K562 (cell line): ENCODE measurements around the gene TGFBR1. TPM values are rescaled to one million over a fixed set of nuclear protein-coding genes. Genes with fewer than 3 reads are reported as not detected.
A peak's percentile ranks its signal among the peaks of the same experiment; 100 is the strongest.

Experiments
- ARID3B ChIP-seq: fragments of 250-450 bp; sonication (Bioruptor Pico); IDR thresholded peaks from 2 replicates; pipeline ENCODE4 v1.4.0; 2020; ENCODE audit warnings: borderline replicate concordance
- HMG20A ChIP-seq: fragments of 450-650 bp; formaldehyde crosslinking; conservative IDR thresholded peaks from 2 replicates; pipeline ENCODE4 v1.4.0; 2020; ENCODE audit warnings: mild to moderate bottlenecking, mixed read lengths
- HMGN3 ChIP-seq: IDR thresholded peaks from 2 replicates; pipeline ENCODE4 v1.6.1; 2011; ENCODE audit warnings: borderline replicate concordance, low read depth, mild to moderate bottlenecking, mixed read lengths, low read length; ENCODE audit not compliant: insufficient read length; ENCODE audit errors: extremely low read depth
- HNRNPUL1 ChIP-seq: fragments of 200-400 bp; formaldehyde crosslinking; IDR thresholded peaks from 2 replicates; pipeline ENCODE4 v1.6.1; 2017; ENCODE audit warnings: low read length
- ID3 ChIP-seq, 2 experiments: fragments of 250-450 bp in 1 of 2; fragments of 450-650 bp in 1 of 2; sonication (Bioruptor Pico) in 1 of 2; IDR thresholded peaks; 2 replicates each; pipeline versions ENCODE4 v1.6.1 to v1.8.0; 2016 to 2021; ENCODE audit warnings: mild to moderate bottlenecking in 2 of 2, moderate library complexity in 2 of 2, missing compliant biosample characterization in 1 of 2, missing genetic modification characterization in 1 of 2
- KAT7 ChIP-seq: sonication (generic); formaldehyde crosslinking; IDR thresholded peaks from 2 replicates; pipeline ENCODE4 v1.8.0; 2022; ENCODE audit warnings: missing genetic modification reagents, mild to moderate bottlenecking, borderline replicate concordance
- MED1 ChIP-seq: sonication (generic); formaldehyde crosslinking; IDR thresholded peaks from 2 replicates; pipeline ENCODE4 v1.8.1; 2023; ENCODE audit warnings: missing genetic modification reagents, borderline replicate concordance
- MTA3 ChIP-seq: fragments of 450-650 bp; formaldehyde crosslinking; IDR thresholded peaks from 2 replicates; pipeline ENCODE4 v1.6.1; 2017; ENCODE audit warnings: mild to moderate bottlenecking, borderline replicate concordance
- NCOA4 ChIP-seq: fragments of 450-650 bp; IDR thresholded peaks from 2 replicates; pipeline ENCODE4 v1.6.1; 2018; ENCODE audit warnings: mild to moderate bottlenecking; ENCODE audit not compliant: partially characterized antibody
- RBM22 ChIP-seq: fragments of 200-400 bp; formaldehyde crosslinking; IDR thresholded peaks from 2 replicates; pipeline ENCODE4 v1.6.1; 2018; ENCODE audit warnings: low read length, low read depth; ENCODE audit not compliant: poor library complexity, severe bottlenecking
- RNF2 ChIP-seq: sonication (generic); IDR thresholded peaks from 2 replicates; pipeline ENCODE4 v1.6.1; 2016
- SP1 ChIP-seq: sonication (generic); formaldehyde crosslinking; IDR thresholded peaks from 2 replicates; pipeline ENCODE4 v1.8.1; 2022; ENCODE audit warnings: mild to moderate bottlenecking, missing genetic modification reagents
- TFAP4 ChIP-seq: sonication (generic); formaldehyde crosslinking; IDR thresholded peaks from 2 replicates; pipeline ENCODE4 v1.8.0; 2022; ENCODE audit warnings: missing genetic modification reagents, mild to moderate bottlenecking, moderate library complexity, borderline replicate concordance
- WHSC1 ChIP-seq: IDR thresholded peaks from one replicate; pipeline ENCODE4 v1.6.1; 2012; ENCODE audit warnings: low read length, control low read depth, inconsistent platforms
- ZKSCAN3 ChIP-seq: fragments of 250-450 bp; sonication (Bioruptor Pico); IDR thresholded peaks from 2 replicates; pipeline ENCODE4 v1.4.0; 2020
- ZNF3 ChIP-seq: fragments of 250-450 bp; sonication (Bioruptor Pico); IDR thresholded peaks from 2 replicates; pipeline ENCODE4 v1.5.0; 2021; ENCODE audit warnings: mild to moderate bottlenecking, moderate library complexity
- ZNF551 ChIP-seq: fragments of 250-450 bp; sonication (Bioruptor Pico); IDR thresholded peaks from 2 replicates; pipeline ENCODE4 v1.5.0; 2021; ENCODE audit warnings: mild to moderate bottlenecking, moderate library complexity
- ZNF561 ChIP-seq: fragments of 450-650 bp; formaldehyde crosslinking; conservative IDR thresholded peaks from 2 replicates; pipeline ENCODE4 v1.4.0; 2020; ENCODE audit warnings: mild to moderate bottlenecking, moderate library complexity
- ZNF609 ChIP-seq: sonication (generic); formaldehyde crosslinking; IDR thresholded peaks from 2 replicates; pipeline ENCODE4 v1.8.1; 2023; ENCODE audit warnings: missing genetic modification reagents, mild to moderate bottlenecking, borderline replicate concordance
- polyA plus RNA-seq, 8 experiments: library from polyadenylated mRNA; depleted of rRNA in 4 of 8; stranded (reverse) in 5 of 8; unstranded in 3 of 8; fragments of >200 nt; fragmentation: Nextera tagmentation in 2 of 8; fragmentation: Illumina TruSeq in 1 of 8; extraction: Ambion mirVana in 2 of 8; extraction: Trizol in 1 of 8; gene quantifications; 2 replicates each; pipeline versions ENCODE4 v1.2.1 to v1.2.3, GENCODE V29; 2011 to 2014; ENCODE audit warnings: inconsistent platforms in 1 of 8, missing spikeins in 1 of 8
- total RNA-seq, 7 experiments: library from RNA; depleted of rRNA in 6 of 7; stranded (reverse); fragments of >200 nt in 6 of 7; fragmentation: Illumina TruSeq in 2 of 7; extraction: Trizol in 2 of 7; gene quantifications; 2 replicates each; pipeline versions ENCODE4 v1.2.1 to v1.2.3, GENCODE V29; 2011 to 2021; ENCODE audit warnings: low replicate concordance in 1 of 7

The TGFBR1 gene
- total and polyA plus RNA-seq, 9 of the 15 experiments (the other 6 are each of a cell fraction or from before 2014, with no cell fraction given), result 15.5 to 62.4 (median 42.7) TPM

GRCh38 chr9:99092643-99093491 is 12.0 kb upstream of the TGFBR1 start (continued):
- TF ChIP-seq ID3 (CRISPR knock-in tag; IDR thresholded peaks at IDR 0.05) (no peak), ID3 (tag; IDR thresholded peaks at IDR 0.05) (peak; percentile 50; the same call in 1 of the 2 replicates), ZNF3 (CRISPR knock-in tag) (no peak), MED1 (no peak), HNRNPUL1 (no peak), HMGN3 (no peak), ZNF609 (CRISPR knock-in tag) (no peak), WHSC1 (no peak), ZNF551 (no peak), TFAP4 (CRISPR knock-in tag) (0 out of 2 replicates have a peak, but pooled peaks have one; percentile 12), ZKSCAN3 (CRISPR knock-in tag) (no peak), ZNF561 (no peak), NCOA4 (no peak), KAT7 (CRISPR knock-in tag) (no peak), ARID3B (CRISPR knock-in tag) (no peak), HMG20A (CRISPR knock-in tag) (no peak), MTA3 (no peak), RNF2 (no peak), SP1 (CRISPR knock-in tag) (no peak), RBM22 (no peak)
